Activated T-cell treated with anti-CD3 and anti-CD28 coated beads for 1 hour (primary cell): Measurements from ENCODE around the gene GTF2H4.
"Not testable (repeated sequence)": the region's sequence is repeated elsewhere in the genome, so short reads cannot be mapped to it uniquely, and the experiment has no call there.

Experiments
- DNase-seq: peaks from one replicate; pipeline ENCODE4 v3.0.0-alpha.2; 2020; ENCODE audit warnings: low read depth

GTF2H4 gene

GRCh38 chr6:30924040-30924627 is 16.1 kb downstream of the GTF2H4 start:
- not testable (repeated sequence) for DNase-seq

- DNase-seq, result no peak
Observed at GRCh38 chr6:30926644-30927043, 18.6 kb downstream of the GTF2H4 start.

- DNase-seq, result not testable (repeated sequence)
Observed at GRCh38 chr6:30927080-30927479, 19.1 kb downstream of the GTF2H4 start.

GRCh38 chr6:30928677-30929076 is 20.7 kb downstream of the GTF2H4 start:
- no peak for DNase-seq

- DNase-seq, result no peak
Observed at GRCh38 chr6:30930506-30930905, 22.5 kb downstream of the GTF2H4 start.

- DNase-seq, result no peak
Observed at GRCh38 chr6:30931272-30931671, 23.3 kb downstream of the GTF2H4 start.

GRCh38 chr6:30931969-30932645 is 24.1 kb downstream of the GTF2H4 start, which contains the start of gene SFTA2:
Gene SFTA2 (minus strand): TSS chr6:30932170. CDS start chr6:30932096, 74 bp downstream.
- no peak for DNase-seq

GRCh38 chr6:30932665-30933365 is 24.8 kb downstream of the GTF2H4 start:
- no peak for DNase-seq

- DNase-seq, result no peak
Observed at GRCh38 chr6:30935018-30935417, 27.0 kb downstream of the GTF2H4 start.

GRCh38 chr6:30937265-30937664 is 29.3 kb downstream of the GTF2H4 start:
- DNase-seq, result no peak

GRCh38 chr6:30938730-30939129 is 30.7 kb downstream of the GTF2H4 start:
- DNase-seq, result no peak

GRCh38 chr6:30939473-30939872 is 31.5 kb downstream of the GTF2H4 start:
- no peak for DNase-seq

- DNase-seq, result no peak
Observed at GRCh38 chr6:30940361-30940986, 32.5 kb downstream of the GTF2H4 start, which contains the start of gene MUCL3. Gene MUCL3 (plus strand): TSS chr6:30940973. CDS start chr6:30941000, 27 bp downstream.

- DNase-seq, result no peak
Observed at GRCh38 chr6:30942338-30943060, 34.5 kb downstream of the GTF2H4 start.

GRCh38 chr6:30944051-30944450 is 36.0 kb downstream of the GTF2H4 start:
- DNase-seq, result no peak

GRCh38 chr6:30945281-30945680 is 37.3 kb downstream of the GTF2H4 start:
- no peak for DNase-seq

GRCh38 chr6:30947231-30947630 is 39.2 kb downstream of the GTF2H4 start:
- no peak for DNase-seq

GRCh38 chr6:30948811-30949210 is 40.8 kb downstream of the GTF2H4 start:
- DNase-seq, result no peak

- DNase-seq, result no peak
Observed at GRCh38 chr6:30951907-30952469, 44.0 kb downstream of the GTF2H4 start.

GRCh38 chr6:30954631-30955366 is 46.8 kb downstream of the GTF2H4 start:
- no peak for DNase-seq
